ENCODE data around the gene GPR158.

The GPR158 gene

DNA sequence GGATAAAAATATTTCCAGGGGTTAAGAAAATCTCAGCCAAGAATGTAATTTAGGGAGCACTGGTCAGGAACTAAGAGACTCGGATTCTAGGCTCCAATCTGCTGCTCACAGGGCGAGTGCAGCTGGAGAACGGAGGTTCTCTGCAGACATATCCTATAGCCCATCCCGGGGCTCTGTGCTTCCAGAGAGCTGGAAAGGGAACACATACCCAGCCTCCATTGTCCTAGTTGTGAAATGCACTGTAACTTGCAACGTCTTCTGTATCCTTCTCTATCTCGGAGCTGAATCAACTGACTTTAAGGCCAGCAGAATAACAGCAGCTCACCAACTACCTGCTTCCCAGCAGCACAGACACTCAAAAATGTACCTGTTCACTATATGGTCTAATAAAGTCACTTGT lies 408.2 kb downstream of the GPR158 start:
- H3K4me3 Mint-ChIP-seq = no peak overlapping the region
- peaks cover 2% of the 10 kb centered on the region for H3K4me1 Mint-ChIP-seq (ENCODE audit: low read depth)
- no peak overlapping the region for H3K27ac Mint-ChIP-seq
- no peaks in the 10 kb centered on the region for H3K36me3 Mint-ChIP-seq (ENCODE audit: low read depth)
- DNase-seq (ENCODE audit: low spot score) = no peak
- no peaks in the 10 kb centered on the region for H3K27me3 Mint-ChIP-seq (ENCODE audit: low read depth)
- peaks cover 27% of the 10 kb centered on the region for H3K9me3 Mint-ChIP-seq

DNA sequence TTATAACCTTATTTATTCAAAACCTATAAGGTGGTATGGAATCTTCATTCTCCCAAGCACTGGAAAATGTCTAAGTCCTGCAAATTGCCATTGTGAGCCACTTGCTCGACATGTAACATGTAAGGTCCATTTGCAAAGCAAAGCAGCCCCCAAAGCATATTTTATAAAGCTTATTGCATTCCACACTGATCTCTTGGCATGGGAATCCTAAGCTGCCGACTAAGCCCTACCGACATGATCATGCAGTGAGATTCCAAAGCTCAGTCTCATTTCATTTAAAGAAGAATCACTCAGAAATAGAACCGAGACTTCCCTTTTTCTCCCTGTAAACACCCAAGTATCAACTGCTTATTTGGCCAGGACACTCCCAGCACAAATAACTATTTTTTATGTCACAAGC lies 425.9 kb downstream of the GPR158 start:
- no peak for DNase-seq (ENCODE audit: low spot score)
- Mint-ChIP-seq H3K9me3 (peaks cover 23% of the 10 kb centered on the region), H3K4me1 (ENCODE audit: low read depth) (no peaks in the 10 kb centered on the region), H3K27ac (no peak overlapping the region), H3K27me3 (ENCODE audit: low read depth) (no peaks in the 10 kb centered on the region), H3K4me3 (no peak overlapping the region), H3K36me3 (ENCODE audit: low read depth) (no peaks in the 10 kb centered on the region)

DNA sequence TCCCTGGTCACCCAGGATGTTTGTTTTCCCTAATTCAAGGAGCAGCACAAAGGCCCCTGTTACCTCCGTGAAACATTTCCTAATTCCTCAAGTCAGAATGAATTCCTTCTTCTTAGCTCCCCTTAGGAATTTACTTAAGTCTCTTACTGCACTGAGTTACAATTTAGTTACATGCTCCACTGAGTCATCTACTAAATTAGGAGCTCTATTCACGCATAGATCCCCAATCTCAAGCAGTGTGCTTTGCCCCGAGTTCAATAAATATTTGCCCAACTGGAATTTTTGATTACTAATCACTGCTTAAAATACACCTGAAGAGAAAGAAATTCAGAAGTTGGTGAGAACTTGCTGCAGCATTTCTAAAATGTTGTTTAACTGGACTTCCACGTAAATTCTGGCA lies 429.8 kb downstream of the GPR158 start:
- Mint-ChIP-seq H3K4me1 (ENCODE audit: low read depth) (no peaks in the 10 kb centered on the region), H3K27ac (no peak overlapping the region), H3K4me3 (no peak overlapping the region), H3K9me3 (peaks cover 6% of the 10 kb centered on the region), H3K36me3 (ENCODE audit: low read depth) (no peaks in the 10 kb centered on the region), H3K27me3 (ENCODE audit: low read depth) (no peaks in the 10 kb centered on the region)
- DNase-seq (ENCODE audit: low spot score) = no peak

DNA sequence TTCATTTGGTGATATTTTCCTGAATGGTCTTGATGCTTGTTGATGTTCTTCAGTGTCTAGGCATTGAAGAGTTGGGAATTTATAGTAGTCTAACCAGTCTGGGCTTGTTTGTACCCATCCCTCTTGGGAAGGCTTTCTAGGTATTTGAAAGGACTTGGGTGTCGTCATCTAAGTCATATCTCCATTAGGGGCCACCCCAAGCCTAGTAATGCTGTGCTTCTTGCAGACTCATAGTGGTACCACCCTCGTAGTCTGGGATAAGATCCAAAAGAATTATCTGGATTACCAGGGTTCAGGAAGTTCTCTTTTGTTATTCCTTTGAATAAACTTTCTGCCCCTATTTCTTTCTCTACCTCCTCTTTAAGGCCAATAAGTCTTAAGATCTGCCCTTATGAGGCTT lies 439.9 kb downstream of the GPR158 start:
- Mint-ChIP-seq H3K27me3 (ENCODE audit: low read depth) (no peaks in the 10 kb centered on the region), H3K27ac (no peak overlapping the region), H3K36me3 (ENCODE audit: low read depth) (no peaks in the 10 kb centered on the region), H3K9me3 (peaks cover 10% of the 10 kb centered on the region), H3K4me1 (ENCODE audit: low read depth) (no peaks in the 10 kb centered on the region), H3K4me3 (no peak overlapping the region)
- no peak for DNase-seq (ENCODE audit: low spot score)

DNA sequence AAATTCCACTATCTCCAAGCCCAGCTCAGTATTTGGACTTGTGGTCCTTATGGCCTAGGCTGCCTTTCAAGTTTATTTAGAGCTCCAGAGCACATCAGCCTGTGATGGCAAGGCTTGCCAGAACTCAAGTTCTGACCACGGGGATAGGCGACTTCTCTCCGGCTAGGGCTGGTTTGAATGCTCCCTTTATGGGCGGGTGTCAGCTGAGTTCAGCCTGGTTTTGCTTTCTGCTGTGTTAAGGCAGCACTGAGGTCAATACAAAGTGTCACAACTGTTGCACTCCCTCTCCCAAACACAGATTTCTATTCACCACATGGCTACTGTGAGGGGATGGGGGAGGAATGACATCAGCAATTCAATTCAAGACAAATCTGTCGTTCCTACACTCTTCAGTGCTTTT lies 441.1 kb downstream of the GPR158 start:
- H3K4me1 Mint-ChIP-seq (ENCODE audit: low read depth) = no peaks in the 10 kb centered on the region
- no peaks in the 10 kb centered on the region for H3K27me3 Mint-ChIP-seq (ENCODE audit: low read depth)
- H3K27ac Mint-ChIP-seq = no peak overlapping the region
- peaks cover 14% of the 10 kb centered on the region for H3K9me3 Mint-ChIP-seq
- no peak overlapping the region for H3K4me3 Mint-ChIP-seq
- no peak for DNase-seq (ENCODE audit: low spot score)
- H3K36me3 Mint-ChIP-seq (ENCODE audit: low read depth) = no peaks in the 10 kb centered on the region

DNA sequence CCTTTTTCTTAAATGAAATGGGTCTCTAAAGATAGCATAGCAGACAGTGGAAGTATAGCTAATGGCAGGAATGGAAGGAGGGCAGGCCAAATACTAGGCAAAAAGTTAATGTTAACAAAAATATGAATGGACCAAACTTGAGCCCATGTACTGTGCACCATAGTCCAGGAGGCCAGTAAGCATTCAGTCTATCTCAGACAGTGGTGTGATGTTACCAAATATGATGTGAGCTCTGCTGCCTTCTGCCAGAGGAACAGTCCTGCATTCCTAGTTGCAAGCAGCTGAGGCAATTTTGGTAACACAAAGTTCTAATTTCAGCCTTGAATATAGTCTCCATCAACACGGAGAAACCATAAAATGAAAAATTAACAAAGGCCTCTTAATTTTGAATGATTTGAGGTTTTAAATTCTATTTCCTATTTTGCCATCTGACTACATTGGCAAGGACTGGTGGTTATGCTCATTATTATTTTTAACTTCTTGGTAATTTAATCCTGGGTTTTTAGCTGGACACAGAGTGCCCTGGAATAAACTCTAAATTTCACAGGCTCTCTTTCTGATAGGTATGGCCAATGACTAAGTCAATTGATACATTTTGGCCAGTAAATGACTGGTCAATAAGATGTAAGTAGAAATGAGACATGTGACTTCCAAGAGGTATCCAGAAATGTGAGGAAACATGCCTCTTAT lies 442.2 kb downstream of the GPR158 start:
- Mint-ChIP-seq H3K27me3 (ENCODE audit: low read depth) (no peaks in the 10 kb centered on the region), H3K36me3 (ENCODE audit: low read depth) (no peaks in the 10 kb centered on the region), H3K27ac (no peak overlapping the region)

DNA sequence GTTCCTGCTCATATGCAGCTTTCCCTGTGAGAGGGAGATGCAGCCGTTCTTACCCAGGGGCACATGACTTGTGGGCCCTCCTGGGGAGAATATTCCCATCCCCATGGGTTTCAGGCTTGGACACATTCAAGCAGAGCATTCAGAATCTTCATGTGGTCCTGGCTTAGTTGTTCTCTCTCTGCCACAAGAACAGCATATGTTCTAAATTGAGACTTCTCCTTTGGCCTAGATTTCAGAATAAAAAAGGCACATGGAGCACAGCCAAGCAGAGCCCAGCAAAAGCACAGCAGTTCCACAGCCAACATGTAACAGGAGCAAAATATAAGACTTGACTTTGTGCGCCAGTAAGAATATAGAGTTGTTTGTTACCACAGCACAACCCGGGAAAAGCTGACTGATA lies 452.8 kb downstream of the GPR158 start:
- H3K27ac Mint-ChIP-seq = no peak overlapping the region
- peaks cover 11% of the 10 kb centered on the region for H3K9me3 Mint-ChIP-seq
- no peaks in the 10 kb centered on the region for H3K4me1 Mint-ChIP-seq (ENCODE audit: low read depth)
- H3K4me3 Mint-ChIP-seq = no peak overlapping the region
- DNase-seq (ENCODE audit: low spot score) = no peak
- no peaks in the 10 kb centered on the region for H3K36me3 Mint-ChIP-seq (ENCODE audit: low read depth)
- no peaks in the 10 kb centered on the region for H3K27me3 Mint-ChIP-seq (ENCODE audit: low read depth)

More for the DNA sequence above, 442.2 kb downstream of the GPR158 start:
- peaks cover 15% of the 10 kb centered on the region for H3K9me3 Mint-ChIP-seq
- no peak for DNase-seq (ENCODE audit: low spot score)
- H3K4me1 Mint-ChIP-seq (ENCODE audit: low read depth) = no peaks in the 10 kb centered on the region
- H3K4me3 Mint-ChIP-seq = no peak overlapping the region

DNA sequence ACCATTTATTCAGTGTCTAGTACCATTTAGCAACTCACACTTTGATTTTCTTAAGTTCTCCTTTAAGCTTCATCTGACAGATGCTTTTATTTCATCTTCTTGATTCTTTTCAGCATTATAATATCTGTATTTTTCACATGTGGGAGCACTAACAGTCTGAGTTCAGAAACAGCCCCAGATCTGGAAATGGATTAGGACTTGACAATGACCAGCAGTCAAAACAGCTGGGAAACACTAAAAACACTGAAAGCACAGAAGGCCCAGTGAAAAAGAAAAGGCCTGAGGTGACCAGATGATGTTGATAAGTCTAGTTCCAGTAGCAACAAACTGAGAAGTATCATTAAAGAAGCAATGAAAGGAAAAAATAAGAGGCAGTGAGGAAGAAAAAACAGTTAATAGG lies 454.5 kb downstream of the GPR158 start:
- Mint-ChIP-seq H3K27ac (no peak overlapping the region), H3K36me3 (ENCODE audit: low read depth) (no peaks in the 10 kb centered on the region), H3K4me1 (ENCODE audit: low read depth) (no peaks in the 10 kb centered on the region), H3K4me3 (no peak overlapping the region), H3K27me3 (ENCODE audit: low read depth) (no peaks in the 10 kb centered on the region), H3K9me3 (peaks cover 4% of the 10 kb centered on the region)
- no peak for DNase-seq (ENCODE audit: low spot score)

DNA sequence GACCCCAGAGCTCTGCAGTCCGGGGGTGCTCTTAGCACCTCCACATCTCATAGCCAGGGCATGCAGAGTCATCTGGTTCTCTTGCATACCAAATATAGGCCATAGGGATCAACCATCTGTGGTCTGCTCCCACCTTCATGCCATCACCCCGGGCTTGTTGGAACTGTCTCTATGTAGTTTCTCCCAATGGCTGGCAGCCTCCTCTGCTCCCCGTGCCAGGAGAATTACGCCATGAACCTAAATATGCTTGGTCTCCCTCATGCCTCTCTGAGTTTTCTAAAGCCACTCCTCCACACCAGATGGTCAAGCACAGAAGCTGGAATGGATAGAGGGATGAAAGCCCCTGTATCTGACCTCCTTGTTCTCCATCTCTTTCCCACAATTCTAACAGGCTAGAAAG lies 456.7 kb downstream of the GPR158 start:
- Mint-ChIP-seq H3K27me3 (ENCODE audit: low read depth) (no peaks in the 10 kb centered on the region), H3K9me3 (peaks cover 4% of the 10 kb centered on the region), H3K4me3 (no peak overlapping the region), H3K27ac (no peak overlapping the region), H3K4me1 (ENCODE audit: low read depth) (no peaks in the 10 kb centered on the region), H3K36me3 (ENCODE audit: low read depth) (no peaks in the 10 kb centered on the region)
- no peak for DNase-seq (ENCODE audit: low spot score)

DNA sequence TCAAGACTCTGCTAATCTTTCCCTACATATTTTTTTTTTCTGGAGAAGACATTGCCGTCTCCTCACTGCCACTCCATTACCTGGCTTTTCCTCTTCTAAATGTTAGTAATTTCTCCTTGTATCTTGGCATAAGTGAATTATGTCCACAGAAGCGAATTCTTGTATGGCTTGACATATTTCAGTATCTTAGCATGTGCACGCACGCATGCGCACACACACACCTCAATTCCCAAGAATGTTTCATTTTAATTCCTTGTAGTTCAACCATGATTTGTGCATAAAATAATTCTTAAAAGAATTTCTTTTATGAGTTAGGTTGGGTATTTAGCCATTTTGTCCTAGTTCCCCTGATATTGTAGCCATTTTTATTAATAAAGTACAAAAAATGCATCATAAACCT lies 458.0 kb downstream of the GPR158 start:
- no peaks in the 10 kb centered on the region for H3K27me3 Mint-ChIP-seq (ENCODE audit: low read depth)
- no peak overlapping the region for H3K4me3 Mint-ChIP-seq
- no peak for DNase-seq (ENCODE audit: low spot score)
- no peaks in the 10 kb centered on the region for H3K36me3 Mint-ChIP-seq (ENCODE audit: low read depth)
- peaks cover 4% of the 10 kb centered on the region for H3K9me3 Mint-ChIP-seq
- H3K4me1 Mint-ChIP-seq (ENCODE audit: low read depth) = no peaks in the 10 kb centered on the region
- H3K27ac Mint-ChIP-seq = no peak overlapping the region

DNA sequence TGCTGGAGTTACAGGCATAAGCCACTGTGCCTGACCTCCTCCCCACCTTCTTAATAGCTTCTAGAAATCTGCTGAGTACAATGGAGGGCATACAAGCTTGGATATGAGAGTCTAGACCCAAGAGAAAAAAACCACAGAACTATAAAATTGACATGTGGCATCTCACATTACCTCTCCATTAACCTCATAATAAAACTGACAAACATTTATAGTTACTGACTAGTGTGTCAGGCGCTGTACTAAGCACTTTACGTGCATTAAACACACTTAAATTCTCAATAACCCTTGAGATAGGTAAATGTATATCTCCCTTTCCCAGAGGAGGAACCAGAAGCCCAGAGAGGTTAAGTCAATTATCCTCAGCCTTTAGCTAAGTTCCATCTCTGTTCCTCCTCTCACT lies 458.7 kb downstream of the GPR158 start:
- H3K4me3 Mint-ChIP-seq = no peak overlapping the region
- no peaks in the 10 kb centered on the region for H3K4me1 Mint-ChIP-seq (ENCODE audit: low read depth)
- H3K27me3 Mint-ChIP-seq (ENCODE audit: low read depth) = no peaks in the 10 kb centered on the region
- peaks cover 4% of the 10 kb centered on the region for H3K9me3 Mint-ChIP-seq
- no peak overlapping the region for H3K27ac Mint-ChIP-seq
- no peak for DNase-seq (ENCODE audit: low spot score)
- H3K36me3 Mint-ChIP-seq (ENCODE audit: low read depth) = no peaks in the 10 kb centered on the region

DNA sequence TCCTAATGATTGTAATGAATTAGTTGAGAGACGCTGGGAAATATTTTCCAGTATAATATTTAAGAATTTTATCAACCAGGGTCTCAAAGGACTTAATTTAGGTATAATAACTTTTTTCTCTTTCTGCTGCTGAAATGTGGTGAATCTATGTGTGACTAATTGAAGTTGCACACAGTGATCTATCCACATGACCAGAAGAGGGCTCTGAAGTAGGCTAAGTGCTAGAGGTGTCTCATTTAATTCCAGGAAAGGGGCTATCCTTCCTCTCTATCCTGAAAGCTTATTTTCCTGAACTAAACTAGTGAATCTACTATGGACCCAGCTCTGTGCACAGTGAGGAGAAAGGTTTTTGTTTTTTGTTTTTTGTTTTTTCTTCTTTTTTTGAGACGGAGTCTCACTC lies 464.8 kb downstream of the GPR158 start:
- no peaks in the 10 kb centered on the region for H3K4me1 Mint-ChIP-seq (ENCODE audit: low read depth)
- H3K27ac Mint-ChIP-seq = no peak overlapping the region
- H3K4me3 Mint-ChIP-seq = no peak overlapping the region
- H3K36me3 Mint-ChIP-seq (ENCODE audit: low read depth) = no peaks in the 10 kb centered on the region
- DNase-seq (ENCODE audit: low spot score) = no peak
- H3K9me3 Mint-ChIP-seq = no peaks in the 10 kb centered on the region
- H3K27me3 Mint-ChIP-seq (ENCODE audit: low read depth) = no peaks in the 10 kb centered on the region

DNA sequence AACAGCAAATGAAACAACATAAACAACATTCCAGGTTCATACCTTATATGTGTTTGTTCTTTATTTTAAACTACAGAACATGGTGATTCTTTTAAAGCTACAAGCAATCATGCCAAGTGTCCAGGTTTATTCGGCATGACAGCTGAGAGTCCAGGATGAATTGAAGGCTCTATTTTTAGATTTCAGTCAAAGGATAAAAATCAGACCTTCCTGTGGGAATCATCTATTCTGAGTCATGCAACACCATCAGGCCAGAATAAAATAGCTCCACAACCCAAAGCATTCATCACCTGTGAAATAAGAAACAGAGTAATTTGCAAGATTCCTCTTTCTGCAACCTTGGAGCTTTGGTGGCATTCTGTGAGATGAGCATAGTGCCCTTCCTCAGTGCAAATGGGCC lies 466.8 kb downstream of the GPR158 start:
- Mint-ChIP-seq H3K36me3 (ENCODE audit: low read depth) (no peaks in the 10 kb centered on the region), H3K9me3 (no peaks in the 10 kb centered on the region), H3K27ac (no peak overlapping the region), H3K4me1 (ENCODE audit: low read depth) (no peaks in the 10 kb centered on the region), H3K4me3 (no peak overlapping the region), H3K27me3 (ENCODE audit: low read depth) (no peaks in the 10 kb centered on the region)
- no peak for DNase-seq (ENCODE audit: low spot score)

DNA sequence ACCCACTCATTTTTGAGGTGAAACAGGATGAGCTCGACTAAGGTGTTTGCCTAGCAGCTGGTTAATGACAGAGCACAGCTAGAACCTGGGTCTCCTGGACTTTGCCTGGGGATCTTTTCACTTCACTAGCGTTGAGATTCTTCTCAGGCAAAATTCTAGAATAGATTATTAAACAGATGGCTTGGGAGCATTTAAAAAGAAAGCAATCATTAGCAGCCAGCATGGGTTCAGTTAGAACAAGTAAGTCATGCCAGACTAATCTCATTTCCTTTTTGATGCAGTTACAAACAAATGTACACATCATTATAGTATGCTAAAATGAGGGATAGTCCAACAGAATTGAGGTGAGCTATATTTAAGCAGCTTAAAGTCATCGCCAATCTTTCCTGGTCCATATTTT lies 467.9 kb downstream of the GPR158 start:
- Mint-ChIP-seq H3K9me3 (no peaks in the 10 kb centered on the region), H3K36me3 (ENCODE audit: low read depth) (no peaks in the 10 kb centered on the region), H3K4me3 (no peak overlapping the region), H3K27ac (no peak overlapping the region), H3K27me3 (ENCODE audit: low read depth) (no peaks in the 10 kb centered on the region), H3K4me1 (ENCODE audit: low read depth) (no peaks in the 10 kb centered on the region)
- DNase-seq (ENCODE audit: low spot score) = no peak

DNA sequence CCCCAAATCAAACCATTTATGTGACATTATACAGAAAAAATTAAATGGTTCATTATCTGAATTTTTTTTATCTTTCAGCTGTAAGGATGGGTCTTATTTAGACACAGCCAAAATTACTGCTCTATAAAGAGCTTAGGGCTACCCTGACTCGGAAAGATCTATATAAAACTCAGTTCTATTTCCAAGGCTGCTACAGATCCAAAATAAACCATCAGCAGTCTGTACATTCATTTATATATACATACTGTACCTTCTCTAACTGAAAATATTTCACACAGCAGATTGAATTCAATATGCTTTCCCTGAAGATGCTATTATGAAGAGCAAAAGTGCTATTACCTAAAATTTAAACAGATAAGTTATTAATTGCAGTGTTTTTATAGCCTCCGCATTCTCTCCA lies 471.6 kb downstream of the GPR158 start:
- Mint-ChIP-seq H3K9me3 (no peaks in the 10 kb centered on the region), H3K4me1 (ENCODE audit: low read depth) (no peaks in the 10 kb centered on the region), H3K4me3 (no peak overlapping the region), H3K27me3 (ENCODE audit: low read depth) (no peaks in the 10 kb centered on the region), H3K36me3 (ENCODE audit: low read depth) (no peaks in the 10 kb centered on the region), H3K27ac (no peak overlapping the region)
- DNase-seq (ENCODE audit: low spot score) = no peak

All from T-helper 2 cell treated with Interferon-gamma antibody and Interleukin-4, amounts not matched to agents 5 μg/mL and 100 μg/mL, for 36 hours (primary cell).